Cardiac muscle cell (in vitro differentiated cells and primary cell): ENCODE measurements around the gene CEP112. TPM values are rescaled to one million over a fixed set of nuclear protein-coding genes. Genes with fewer than 3 reads are reported as not detected.

Experiments used
- DNase-seq, 2 donors: peaks; one replicate each; pipeline versions ENCODE4 v3.0.0 to v3.0.0-alpha.2; 2010 to 2017; ENCODE audit warnings: low read depth in 1 of 2, low spot score in 1 of 2
- H3K27ac ChIP-seq: fragments of 200-600 bp; sonication (generic); 2 replicates; pipeline ENCODE4 v1.5.1; 2016
- H3K27me3 ChIP-seq: fragments of 200-600 bp; sonication (generic); 2 replicates; pipeline ENCODE4 v1.6.0; 2016; ENCODE audit warnings: control low read depth
- H3K36me3 ChIP-seq: fragments of 200-600 bp; sonication (generic); 2 replicates; pipeline ENCODE4 v1.5.1; 2016; ENCODE audit warnings: control low read depth
- H3K4me1 ChIP-seq: fragments of 200-600 bp; sonication (generic); 2 replicates; pipeline ENCODE4 v1.8.1; 2017; ENCODE audit warnings: low read depth, mild to moderate bottlenecking, mixed run types
- H3K4me3 ChIP-seq: fragments of 200-600 bp; sonication (generic); 2 replicates; pipeline ENCODE4 v1.5.1; 2016; ENCODE audit warnings: mild to moderate bottlenecking
- H3K9me3 ChIP-seq: fragments of 200-600 bp; sonication (generic); 2 replicates; pipeline ENCODE4 v1.5.1; 2017; ENCODE audit warnings: low read depth, mild to moderate bottlenecking, control low read depth
- CTCF ChIP-seq: IDR thresholded peaks from 2 replicates; pipeline ENCODE4 v1.5.1; 2012; ENCODE audit warnings: low read depth, mild to moderate bottlenecking, low read length
- polyA plus RNA-seq: library from polyadenylated mRNA; unstranded; fragments of >200 nt; fragmentation: Nextera tagmentation; extraction: Ambion mirVana; gene quantifications from 2 replicates; pipeline ENCODE4 v1.2.1, GENCODE V29; 2016
- total RNA-seq: library from RNA; depleted of rRNA; stranded (reverse); fragments of >200 nt; gene quantifications from 2 replicates; pipeline ENCODE4 v1.2.3, GENCODE V29; 2016

The CEP112 gene
- total and polyA plus RNA-seq, 2 experiments from 2014 or later, result 7.7 to 10.9 TPM

- Histone ChIP-seq H3K36me3 (no peaks in the 10 kb centered on the region), H3K4me1 (no peaks in the 10 kb centered on the region), H3K27ac (no peak overlapping the region), H3K4me3 (no peak overlapping the region), H3K9me3 (no peaks in the 10 kb centered on the region), H3K27me3 (no peaks in the 10 kb centered on the region)
- no peak for TF ChIP-seq CTCF
- no peak for DNase-seq
Measured at GRCh38 chr17:65711671-65712276, 480.2 kb downstream of the CEP112 start.

GRCh38 chr17:65707780-65708179, 484.2 kb downstream of the CEP112 start:
- Histone ChIP-seq H3K4me1 (peaks cover 31% of the 10 kb centered on the region), H3K27me3 (no peaks in the 10 kb centered on the region), H3K27ac (no peak overlapping the region), H3K36me3 (no peaks in the 10 kb centered on the region), H3K9me3 (no peaks in the 10 kb centered on the region), H3K4me3 (no peak overlapping the region)
- TF ChIP-seq CTCF, result no peak
- no peak for DNase-seq

- peak in 1 of 2 donors; percentile 42 for DNase-seq
- Histone ChIP-seq H3K9me3 (no peaks in the 10 kb centered on the region), H3K27ac (peak overlapping the region; percentile 80), H3K4me3 (no peak overlapping the region), H3K36me3 (no peaks in the 10 kb centered on the region), H3K4me1 (peaks cover 31% of the 10 kb centered on the region), H3K27me3 (no peaks in the 10 kb centered on the region)
- TF ChIP-seq CTCF, result no peak
Measured at GRCh38 chr17:65704731-65705130, 487.2 kb downstream of the CEP112 start.

GRCh38 chr17:65703891-65704290, 488.0 kb downstream of the CEP112 start:
- peak in 1 of 2 donors; percentile 48 for DNase-seq
- TF ChIP-seq CTCF, result no peak
- H3K4me3 ChIP-seq, result no peak overlapping the region
- H3K36me3 ChIP-seq, result no peaks in the 10 kb centered on the region
- no peaks in the 10 kb centered on the region for H3K9me3 ChIP-seq
- H3K4me1 ChIP-seq, result peaks cover 31% of the 10 kb centered on the region
- peak overlapping the region; percentile 80 for H3K27ac ChIP-seq
- no peaks in the 10 kb centered on the region for H3K27me3 ChIP-seq

- H3K4me3 ChIP-seq, result no peak overlapping the region
- H3K9me3 ChIP-seq, result no peaks in the 10 kb centered on the region
- H3K36me3 ChIP-seq, result no peaks in the 10 kb centered on the region
- TF ChIP-seq CTCF, result no peak
- peaks cover 31% of the 10 kb centered on the region for H3K4me1 ChIP-seq
- no peak overlapping the region for H3K27ac ChIP-seq
- no peaks in the 10 kb centered on the region for H3K27me3 ChIP-seq
- DNase-seq, result no peak
Measured at GRCh38 chr17:65699459-65699858, 492.5 kb downstream of the CEP112 start.
